GM21526 (cell line): Measurements from ENCODE around the gene CGRRF1.

Experiments used
- ATAC-seq: cut with Tn5 transposase; IDR thresholded peaks from one replicate; pipeline ENCODE4 v1.9.1; 2021; ENCODE audit warnings: moderate library complexity; ENCODE audit not compliant: unreplicated experiment, low FRiP score

Gene CGRRF1

DNA sequence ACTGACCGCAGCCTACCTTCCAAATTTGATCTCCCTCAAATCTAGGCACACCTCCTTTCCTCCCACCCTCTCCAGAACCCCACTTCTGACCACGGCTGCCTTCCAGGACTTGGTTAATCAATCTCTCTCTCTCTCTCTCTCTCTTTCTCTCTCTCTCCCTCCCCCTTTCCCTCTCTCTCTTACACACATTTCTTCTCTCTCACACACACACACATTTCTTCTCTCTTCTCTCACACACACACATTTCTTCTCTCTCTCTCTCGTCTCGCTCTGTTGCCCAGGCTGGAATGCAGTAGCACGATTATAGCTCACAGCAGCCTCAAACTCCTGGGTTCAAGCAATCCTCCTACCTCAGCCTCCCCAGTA, 20.4 kb upstream of the CGRRF1 start:
- no peak for ATAC-seq

- no peak for ATAC-seq
Observed at GRCh38 chr14:54489731-54490444, 19.8 kb upstream of the CGRRF1 start.

DNA sequence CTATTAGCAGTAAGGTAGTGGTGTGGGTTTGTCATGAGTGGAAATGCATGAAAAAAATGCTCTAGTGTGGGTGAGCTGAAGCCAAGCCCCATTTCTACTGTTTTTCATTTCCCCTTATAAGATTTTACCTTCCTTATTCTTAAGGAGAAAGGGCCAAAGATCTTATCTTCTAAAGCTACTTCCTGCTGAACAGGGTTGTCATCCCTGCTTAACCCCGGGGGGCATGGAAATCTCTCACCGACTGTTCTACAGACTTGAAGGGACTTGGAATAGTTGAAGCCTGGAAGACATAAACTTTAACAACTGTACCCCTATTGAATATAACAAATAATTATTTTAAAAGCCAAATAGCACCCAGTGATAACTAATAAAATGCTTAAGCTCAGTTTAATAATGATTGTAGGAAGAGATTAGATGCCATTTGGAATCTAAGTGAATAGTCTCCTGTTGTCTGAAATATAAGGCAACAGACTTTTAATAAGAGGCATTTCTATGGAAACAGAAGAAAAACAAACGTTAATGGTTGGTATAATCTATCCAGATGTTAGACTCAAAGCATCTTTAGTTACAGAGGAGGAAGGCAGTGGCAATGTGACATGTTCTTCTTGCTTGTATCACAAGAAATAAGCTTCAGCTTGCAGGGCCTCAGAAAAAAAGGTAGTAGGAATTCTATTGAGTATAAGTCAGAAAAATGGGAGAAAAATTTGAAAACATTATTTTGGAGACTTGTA, 19.1 kb upstream of the CGRRF1 start:
- no peak for ATAC-seq

DNA sequence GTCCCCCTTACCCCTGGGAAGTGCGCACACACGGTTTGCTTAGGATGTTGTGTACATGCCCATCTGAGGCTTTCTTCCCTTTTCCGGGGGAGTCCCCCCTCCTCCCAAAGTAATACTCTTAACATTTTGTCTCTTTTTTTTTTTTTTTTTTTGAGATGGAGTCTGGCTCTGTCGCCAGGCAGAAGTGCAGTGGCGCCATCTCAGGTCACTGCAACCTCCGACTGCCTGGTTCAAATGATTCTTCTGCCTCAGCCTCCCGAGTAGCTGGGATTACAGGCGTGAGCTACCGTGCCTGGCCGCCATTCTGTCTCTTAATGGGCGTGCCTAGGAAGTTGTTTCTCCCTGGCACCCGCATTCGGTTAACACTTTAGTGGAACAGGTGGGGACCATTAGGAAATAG, 16.4 kb upstream of the CGRRF1 start:
- ATAC-seq: no peak

- no peak for ATAC-seq
Observed at GRCh38 chr14:54497224-54497623, 12.5 kb upstream of the CGRRF1 start.

DNA sequence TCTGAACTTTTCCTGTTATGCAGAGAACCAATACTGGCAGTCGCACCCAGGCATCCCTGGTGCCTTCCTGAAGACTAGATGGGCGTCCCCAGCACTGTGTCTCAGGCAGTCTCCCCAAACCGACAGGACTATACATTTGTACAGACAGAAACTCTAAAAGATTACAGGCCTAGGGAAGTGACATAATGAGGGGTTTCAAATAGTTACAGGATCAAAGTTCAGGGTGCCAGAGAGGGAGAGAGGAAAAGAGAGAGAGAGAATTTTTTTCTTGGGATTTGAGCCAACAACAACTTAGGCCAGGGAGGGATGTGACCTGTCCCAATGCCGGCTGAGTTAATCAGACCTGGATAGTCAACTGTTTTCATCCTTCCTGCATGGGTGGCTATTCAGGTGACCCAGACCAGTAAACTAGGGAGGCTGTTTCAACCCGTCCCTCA, 11.6 kb upstream of the CGRRF1 start:
- ATAC-seq: no peak

GRCh38 chr14:54498579-54498978, 11.1 kb upstream of the CGRRF1 start:
- no peak for ATAC-seq

GRCh38 chr14:54500744-54501143, 9.0 kb upstream of the CGRRF1 start:
- ATAC-seq: no peak

GRCh38 chr14:54501480-54501879, 8.2 kb upstream of the CGRRF1 start:
- no peak for ATAC-seq

DNA sequence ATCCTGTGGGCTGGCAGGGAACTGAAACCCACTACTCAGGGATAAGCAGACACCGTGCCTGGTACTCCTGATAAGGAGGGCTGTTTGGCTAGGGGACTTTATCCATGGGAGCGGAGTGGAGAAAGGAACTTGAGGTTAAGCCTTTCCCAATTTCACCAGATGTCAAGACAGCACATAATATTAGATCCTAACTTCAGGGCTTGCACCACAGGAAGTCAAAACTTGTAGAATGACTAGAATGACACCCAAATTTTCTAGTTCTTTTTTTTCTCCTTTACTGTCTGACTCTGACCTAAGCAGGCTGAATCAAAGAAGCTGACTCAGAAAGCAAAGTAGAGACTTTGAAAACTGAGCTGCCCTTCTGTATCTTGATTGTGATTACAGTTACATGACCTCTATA, 7.1 kb upstream of the CGRRF1 start:
- no peak for ATAC-seq

DNA sequence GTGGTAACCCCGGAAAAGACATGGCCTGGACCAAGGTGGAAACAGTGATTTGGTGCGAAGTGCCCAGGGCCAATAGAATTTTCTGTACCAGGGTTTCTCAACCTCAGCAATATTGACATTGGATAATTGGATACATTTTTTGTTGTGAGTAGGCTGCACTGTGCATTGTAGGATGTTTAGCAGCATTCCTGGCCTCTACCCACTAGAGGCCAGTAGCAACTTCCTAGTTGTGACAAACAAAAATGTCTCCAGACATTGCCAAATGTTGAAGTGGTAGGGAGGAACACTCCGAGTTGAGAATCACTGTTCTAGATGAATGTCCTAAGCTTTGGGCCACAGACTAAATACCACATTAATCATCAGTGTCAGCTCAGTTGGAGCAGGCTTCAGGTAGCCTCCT, 6.2 kb upstream of the CGRRF1 start:
- ATAC-seq: no peak

DNA sequence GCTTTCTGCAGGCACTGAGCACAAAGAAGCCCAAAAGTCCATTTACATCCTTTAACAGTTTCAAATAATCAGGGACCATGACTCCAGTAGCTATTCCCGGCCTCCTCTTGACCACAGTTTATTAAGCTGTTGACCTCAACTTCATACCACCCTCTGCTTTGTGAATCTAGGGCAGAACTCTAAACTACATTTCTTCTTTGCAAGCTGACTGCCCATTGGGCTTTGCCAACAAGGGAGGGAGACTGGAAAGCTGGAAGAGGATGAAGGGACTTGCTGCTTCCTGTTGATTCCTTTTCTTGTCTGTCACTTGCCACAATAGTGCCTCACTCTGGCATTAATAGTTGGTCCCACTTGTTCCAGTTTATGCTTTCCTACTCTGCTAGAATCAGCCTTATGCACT, 2.7 kb downstream of the CGRRF1 start:
- ATAC-seq: no peak

DNA sequence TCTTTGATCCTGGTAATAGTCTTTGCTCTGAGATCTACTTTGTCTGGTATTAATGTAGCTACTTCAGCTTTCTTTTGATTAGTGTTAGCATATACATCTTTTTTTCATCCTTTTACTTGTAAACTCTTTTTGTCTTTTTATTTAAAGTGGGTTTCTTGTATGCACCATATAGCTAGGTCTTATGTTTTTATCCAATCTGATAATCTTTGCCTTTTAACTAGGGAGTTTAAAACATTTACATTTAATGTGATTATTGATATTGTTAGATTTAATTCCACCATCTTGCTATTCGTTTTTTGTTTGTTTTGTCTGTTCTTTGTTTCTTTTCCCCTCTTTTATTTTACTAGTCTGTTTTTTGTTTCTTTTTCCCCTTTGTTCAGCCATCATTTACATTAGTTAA, 6.0 kb downstream of the CGRRF1 start:
- ATAC-seq: no peak

DNA sequence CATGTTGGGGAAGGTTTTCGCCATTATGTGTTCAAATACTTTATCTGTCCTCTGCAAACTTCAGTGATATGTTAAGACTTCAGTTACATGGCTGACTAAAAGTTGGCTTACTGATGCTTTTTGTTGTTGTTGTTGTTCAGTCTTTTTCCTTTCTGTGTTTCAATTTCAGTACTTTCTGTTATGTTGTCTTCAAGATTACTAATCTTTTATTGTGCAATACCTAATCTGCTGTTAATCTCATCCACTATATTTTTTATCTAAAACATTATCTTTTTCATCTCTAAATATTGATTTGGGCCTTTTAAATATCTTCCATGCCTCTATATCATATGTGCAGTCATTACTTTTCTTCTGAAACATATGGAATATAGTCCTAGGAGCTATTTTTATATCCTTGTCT, 7.0 kb downstream of the CGRRF1 start:
- no peak for ATAC-seq

DNA sequence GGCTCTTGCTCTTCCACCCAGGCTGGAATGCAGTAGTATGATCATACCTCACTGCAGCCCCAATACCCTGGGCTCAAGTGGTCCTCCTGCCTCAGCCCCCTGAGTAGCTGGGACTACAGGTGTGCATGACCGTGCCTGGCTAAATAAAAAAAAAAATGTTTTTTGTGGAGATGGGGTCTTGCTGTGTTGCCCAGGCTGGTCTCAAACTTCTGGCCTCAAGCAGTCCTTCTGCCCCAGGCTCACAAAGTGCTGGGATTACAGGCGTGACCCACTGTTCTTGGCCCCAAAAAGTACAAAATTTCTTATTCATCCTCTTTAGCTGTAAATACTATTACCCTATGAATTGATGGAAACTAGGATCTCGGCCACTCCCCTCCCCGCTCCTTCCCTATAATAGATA, 14.7 kb downstream of the CGRRF1 start:
- ATAC-seq: no peak

DNA sequence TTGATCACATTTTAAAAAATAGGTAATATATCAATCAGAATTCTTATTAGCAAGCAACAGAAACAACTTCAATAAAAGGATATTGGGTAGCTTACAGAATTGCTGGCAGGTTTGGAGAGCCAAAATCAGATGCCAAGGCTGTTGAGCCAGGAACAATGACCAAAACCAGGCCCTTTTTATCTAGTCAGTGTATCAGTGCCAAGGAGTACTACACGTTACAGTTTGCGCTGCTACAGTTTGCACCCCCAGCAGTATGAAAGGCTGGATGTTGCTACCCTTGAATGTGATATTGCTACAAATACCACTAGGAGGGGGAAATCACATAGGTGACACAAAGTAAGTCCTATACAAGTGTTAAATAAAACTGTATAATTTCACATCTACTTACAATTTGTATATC, 19.3 kb downstream of the CGRRF1 start:
- no peak for ATAC-seq

GRCh38 chr14:54529811-54530210, 20.1 kb downstream of the CGRRF1 start:
- ATAC-seq: no peak

DNA sequence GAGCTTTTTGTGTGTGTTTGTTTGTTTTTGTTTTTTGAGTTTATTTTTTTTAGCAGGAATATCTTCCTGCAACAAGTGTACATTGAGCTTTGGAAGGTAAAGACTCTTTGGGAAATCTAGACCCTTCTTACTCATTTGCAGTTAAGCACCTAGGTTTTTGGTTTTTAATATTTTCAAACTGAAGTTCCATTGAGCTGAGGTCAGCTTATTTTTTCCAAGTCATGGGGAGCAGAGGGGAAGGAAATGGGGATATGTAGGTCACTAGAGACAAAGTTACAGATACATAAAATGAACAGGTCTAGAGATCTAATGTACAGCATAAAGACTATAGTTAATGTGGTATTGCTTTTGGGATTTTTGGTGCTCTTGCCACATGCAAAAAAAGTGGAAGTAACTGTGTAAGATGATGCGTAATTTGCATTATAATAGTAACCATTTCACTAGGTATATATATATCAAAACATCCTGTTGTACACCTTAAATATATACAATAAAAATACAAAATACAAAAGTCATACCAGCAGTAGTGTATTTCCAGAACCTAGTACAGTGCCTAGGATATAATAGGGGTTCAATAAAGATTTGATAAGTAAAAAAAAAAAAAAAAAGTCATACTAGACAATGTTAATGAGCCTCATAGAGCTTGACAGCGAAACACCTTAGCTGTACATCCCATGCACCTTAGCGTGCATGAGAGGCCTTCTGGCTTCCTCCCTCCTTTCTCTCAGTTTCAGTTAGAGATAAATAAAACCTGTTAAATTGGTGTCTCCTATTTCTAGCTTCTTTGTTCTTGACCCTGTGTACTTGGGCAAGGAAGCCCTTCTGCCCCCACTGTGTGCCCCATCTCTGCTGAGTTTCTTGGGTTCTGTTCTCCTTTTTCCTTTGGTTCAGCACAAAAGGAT, 22.7 kb downstream of the CGRRF1 start:
- ATAC-seq: peak; percentile 98

GRCh38 chr14:54533100-54533499, 23.4 kb downstream of the CGRRF1 start:
- no peak for ATAC-seq

GRCh38 chr14:54535126-54535525, 25.4 kb downstream of the CGRRF1 start:
- no peak for ATAC-seq

DNA sequence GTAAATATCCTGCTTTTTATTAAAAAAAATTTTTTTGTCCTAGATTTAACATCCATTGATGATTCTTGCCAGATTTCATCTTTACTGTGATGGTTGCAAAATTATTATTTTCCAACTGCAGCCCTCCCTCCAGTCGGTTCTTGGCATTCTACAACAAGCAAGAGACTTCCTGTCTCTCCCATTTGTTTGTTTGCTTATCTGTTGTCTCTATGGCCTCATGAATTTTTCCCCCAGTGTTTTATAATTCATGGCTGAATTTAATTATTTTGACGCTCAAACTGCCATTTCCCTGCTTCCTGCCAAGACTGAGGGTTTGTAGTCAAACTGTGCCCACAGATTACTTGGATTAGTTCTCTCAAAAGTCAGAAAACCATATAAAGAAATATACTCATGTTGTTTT, 25.9 kb downstream of the CGRRF1 start:
- ATAC-seq: no peak
